ENCODE results near the gene ATP11A.

ATP11A gene

GRCh38 chr13:112893570-112894422, 204.0 kb downstream of the ATP11A start (continued):
- peak; percentile 49; the same call in 1 of the 2 replicates for TF ChIP-seq KLF1 (tag by site-specific recombination; IDR thresholded peaks at IDR 0.05)

- TF ChIP-seq ZNF561 (tag by site-specific recombination; IDR thresholded peaks at IDR 0.05; ENCODE audit: borderline replicate concordance), result no peak
- TF ChIP-seq ZNF623 (tag by site-specific recombination; IDR thresholded peaks at IDR 0.05), result no peak
- no peak for TF ChIP-seq ZNF292 (tag by site-specific recombination; IDR thresholded peaks at IDR 0.05; ENCODE audit: borderline replicate concordance, low read depth)
- peak; percentile 42 for TF ChIP-seq ZBTB26 (tag by site-specific recombination; optimal IDR thresholded peaks at IDR 0.05)
- TF ChIP-seq ZNF335 (tag by site-specific recombination; conservative IDR thresholded peaks at IDR 0.05), result 0 out of 2 replicates have a peak, but pooled peaks have one; percentile 22
- TF ChIP-seq ZNF654 (tag by site-specific recombination; IDR thresholded peaks at IDR 0.05; ENCODE audit: low read depth), result no peak
- Histone ChIP-seq H3K4me1 (ENCODE audit: control insufficient read depth, insufficient read depth, low read length) (peaks cover 2% of the 10 kb centered on the region; the same call in 1 of the 2 replicates), H3K9me3 (ENCODE audit: control insufficient read depth, insufficient read depth, low read depth, low read length) (no peaks in the 10 kb centered on the region), H3K36me3 (ENCODE audit: control insufficient read depth in 2 of 2, insufficient read depth in 1 of 2, low read length in 2 of 2) (no peaks in the 10 kb centered on the region), H3K4me3 (ENCODE audit: low read depth, low read length) (peak overlapping the region; percentile 48), H3K27ac (ENCODE audit: extremely low read depth, low read depth, low read length) (no peak overlapping the region)
- CTCF ChIA-PET, result interaction anchor here (0.8 kb wide), 1 partner anchor 20 kb away, joined by 3 read pairs; no protein-coding TSS in a partner anchor
- POLR2A ChIA-PET, result no interaction called here
Observed at GRCh38 chr13:112894423-112894672, 204.5 kb downstream of the ATP11A start.

- CTCF ChIA-PET, result interaction anchor here (0.8 kb wide), 1 partner anchor 20 kb away, joined by 3 read pairs; no protein-coding TSS in a partner anchor
- no peak for TF ChIP-seq ZNF23 (tag by site-specific recombination; IDR thresholded peaks at IDR 0.05; ENCODE audit: borderline replicate concordance)
- TF ChIP-seq PRDM1 (tag by site-specific recombination; IDR thresholded peaks at IDR 0.05), result no peak
- peak; percentile 56; the same call in 1 of the 2 replicates for TF ChIP-seq ZBTB48 (tag by site-specific recombination; IDR thresholded peaks at IDR 0.05)
- TF ChIP-seq ZBTB20 (tag by site-specific recombination; IDR thresholded peaks at IDR 0.05), result no peak
- no peak for TF ChIP-seq ZNF404 (tag by site-specific recombination; IDR thresholded peaks at IDR 0.05)
- no peak for TF ChIP-seq ZNF138 (tag by site-specific recombination; IDR thresholded peaks at IDR 0.05; ENCODE audit: borderline replicate concordance)
- no peak for TF ChIP-seq ZNF624 (tag by site-specific recombination; IDR thresholded peaks at IDR 0.05)
- no peak for TF ChIP-seq SP3 (tag by site-specific recombination; IDR thresholded peaks at IDR 0.05)
- TF ChIP-seq ZNF354C (tag by site-specific recombination; IDR thresholded peaks at IDR 0.05; ENCODE audit: borderline replicate concordance, low read depth), result no peak
- TF ChIP-seq GLIS1 (tag by site-specific recombination; IDR thresholded peaks at IDR 0.05), result peak; percentile 46
- no peak for TF ChIP-seq PBX3 (CRISPR knock-in tag; IDR thresholded peaks at IDR 0.05)
- no peak for TF ChIP-seq WT1 (tag by site-specific recombination; IDR thresholded peaks at IDR 0.05)
- no peak for TF ChIP-seq ZNF677 (tag by site-specific recombination; IDR thresholded peaks at IDR 0.05)
- TF ChIP-seq ZNF521 (tag by site-specific recombination; IDR thresholded peaks at IDR 0.05), result no peak
- TF ChIP-seq SP2 (tag by site-specific recombination; IDR thresholded peaks at IDR 0.05), result peak; percentile 14; the same call in 1 of the 2 replicates
- no peak for TF ChIP-seq ZSCAN16 (tag by site-specific recombination; IDR thresholded peaks at IDR 0.05)
- TF ChIP-seq ZBTB11 (tag by site-specific recombination; conservative IDR thresholded peaks at IDR 0.05; ENCODE audit: low read depth), result no peak
- TF ChIP-seq ZNF596 (tag by site-specific recombination; IDR thresholded peaks at IDR 0.05), result no peak
Observed at GRCh38 chr13:112894673-112895481, 205.0 kb downstream of the ATP11A start.

More at GRCh38 chr13:112894673-112895481, 205.0 kb downstream of the ATP11A start:
- peaks cover 2% of the 10 kb centered on the region; the same call in 1 of the 2 replicates for H3K4me1 ChIP-seq (ENCODE audit: control insufficient read depth, insufficient read depth, low read length)
- POLR2A ChIA-PET, result no interaction called here
- H3K36me3 ChIP-seq (ENCODE audit: control insufficient read depth in 2 of 2, insufficient read depth in 1 of 2, low read length in 2 of 2), result no peaks in the 10 kb centered on the region
- no peaks in the 10 kb centered on the region for H3K9me3 ChIP-seq (ENCODE audit: control insufficient read depth, insufficient read depth, low read depth, low read length)
- no peak overlapping the region for H3K27ac ChIP-seq (ENCODE audit: extremely low read depth, low read depth, low read length)
- peak overlapping the region; percentile 48 for H3K4me3 ChIP-seq (ENCODE audit: low read depth, low read length)

Measured in HEK293 (cell line).